Tongue (tissue), 3 donors: Measurements from ENCODE around the gene COQ6. TPM values are rescaled to one million over a fixed set of nuclear protein-coding genes. Genes with fewer than 3 reads are reported as not detected.
"Not testable (repeated sequence)": the region's sequence is repeated elsewhere in the genome, so short reads cannot be mapped to it uniquely, and the experiment has no call there.

ENCODE experiments used
- DNase-seq: peaks from one replicate; pipeline ENCODE4 v3.0.0-alpha.2; 2015
- small RNA-seq: library from RNA; depleted of rRNA; stranded (forward); fragments of <200 nt; gene quantifications from one replicate; pipeline ENCODE3, GENCODE V24; 2014; ENCODE audit warnings: low replicate concordance
- total RNA-seq: library from RNA; depleted of rRNA; stranded (reverse); fragments of >200 nt; gene quantifications from one replicate; pipeline ENCODE4 v1.2.3, GENCODE V29; 2014

The COQ6 gene
- total RNA-seq, 1 donor from 2014 or later: 67.0 TPM

DNA sequence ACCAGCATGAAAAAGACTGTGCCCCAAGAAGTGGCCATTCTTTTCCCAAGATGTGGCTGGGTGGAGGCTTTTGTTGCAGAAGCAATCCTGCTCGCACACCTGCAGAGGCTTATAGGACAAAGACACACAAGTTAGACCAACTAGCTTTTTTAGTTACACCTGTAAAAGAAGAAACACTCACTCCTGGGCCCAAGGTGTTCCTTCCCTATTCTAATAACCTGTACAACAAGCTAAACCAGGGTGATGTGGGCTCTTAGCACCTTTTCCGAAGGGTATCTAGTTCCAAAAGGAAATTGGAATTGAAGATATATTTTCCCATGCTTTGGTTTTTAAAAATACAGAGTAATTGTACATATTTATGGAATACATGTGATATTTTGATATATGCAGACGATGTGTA is 38.0 kb downstream of the COQ6 start:
- DNase-seq: no peak

DNA sequence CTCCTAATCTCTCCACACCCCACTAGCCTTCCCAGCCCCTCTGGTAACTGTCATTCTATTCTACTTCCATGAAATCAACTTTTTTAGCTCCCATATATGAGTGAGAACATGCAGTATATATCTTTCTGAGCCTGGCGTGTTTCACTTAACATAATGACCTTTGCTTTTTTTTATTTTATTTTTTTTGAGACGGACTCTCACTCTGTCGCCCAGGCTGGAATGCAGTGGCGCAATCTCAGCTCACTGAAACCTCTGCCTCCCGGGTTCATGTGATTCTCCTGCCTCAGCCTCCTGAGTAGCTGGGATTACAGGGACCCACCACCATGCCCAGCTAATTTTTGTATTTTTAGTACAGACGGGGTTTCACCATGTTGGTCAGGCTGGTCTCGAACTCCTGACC is 38.6 kb downstream of the COQ6 start:
- DNase-seq: not testable (repeated sequence)

DNA sequence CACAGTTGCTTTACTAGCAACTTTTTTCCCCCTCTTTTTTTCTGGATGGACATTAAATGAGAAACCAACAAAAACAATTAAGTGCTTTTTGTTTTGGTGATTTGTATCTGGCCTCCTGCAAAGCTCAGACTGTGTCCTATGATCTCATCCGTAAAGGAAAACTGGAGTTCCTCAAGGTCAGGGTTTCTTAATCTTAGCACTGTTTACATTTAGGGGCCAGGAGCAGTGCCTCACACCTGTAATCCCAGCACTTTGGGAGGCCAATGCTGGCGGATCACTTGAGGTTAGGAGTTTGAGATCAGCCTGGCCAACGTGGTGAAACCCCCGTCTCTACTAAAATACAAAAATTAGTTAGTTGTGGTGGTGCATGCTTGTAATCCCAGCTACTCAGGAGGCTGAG is 41.0 kb downstream of the COQ6 start:
- DNase-seq: no peak

DNA sequence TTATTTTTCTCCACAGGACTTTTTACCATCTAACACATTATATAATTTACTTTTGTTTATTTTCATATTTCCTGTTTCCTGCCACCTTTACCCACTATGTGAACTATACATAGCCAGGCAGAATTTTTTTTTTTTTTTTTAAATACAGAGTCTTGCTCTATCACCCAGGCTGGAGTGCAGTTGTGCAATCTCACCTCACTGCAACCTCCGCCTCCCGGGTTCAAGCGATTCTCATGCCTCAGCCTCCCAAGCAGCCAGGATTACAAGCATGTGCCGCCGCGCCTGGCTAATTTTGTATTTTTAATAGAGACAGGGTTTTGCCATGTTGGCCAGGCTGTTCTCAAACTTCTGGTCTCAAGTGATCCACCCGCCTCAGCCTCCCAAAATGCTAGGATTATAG is 44.8 kb downstream of the COQ6 start:
- not testable (repeated sequence) for DNase-seq

DNA sequence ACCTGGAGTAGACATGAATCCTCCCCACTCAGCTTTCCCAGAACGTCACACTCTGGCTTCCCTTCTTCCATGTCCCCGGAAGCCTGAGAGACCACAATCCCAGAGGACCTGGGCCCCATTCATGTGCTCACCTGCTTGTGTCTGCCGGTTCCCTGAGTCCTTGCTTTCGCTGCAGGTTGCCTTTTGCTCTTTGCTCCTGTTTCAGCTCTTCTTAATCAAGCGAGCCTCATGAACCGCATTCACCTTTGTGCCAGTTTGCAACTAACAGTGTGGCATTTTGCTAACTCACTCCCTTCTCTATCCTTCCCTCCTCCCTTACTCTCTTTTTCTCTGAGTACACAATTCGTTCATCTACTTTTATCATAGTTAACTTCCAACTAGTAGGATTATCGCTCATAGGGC is 45.9 kb downstream of the COQ6 start:
- DNase-seq: no peak

DNA sequence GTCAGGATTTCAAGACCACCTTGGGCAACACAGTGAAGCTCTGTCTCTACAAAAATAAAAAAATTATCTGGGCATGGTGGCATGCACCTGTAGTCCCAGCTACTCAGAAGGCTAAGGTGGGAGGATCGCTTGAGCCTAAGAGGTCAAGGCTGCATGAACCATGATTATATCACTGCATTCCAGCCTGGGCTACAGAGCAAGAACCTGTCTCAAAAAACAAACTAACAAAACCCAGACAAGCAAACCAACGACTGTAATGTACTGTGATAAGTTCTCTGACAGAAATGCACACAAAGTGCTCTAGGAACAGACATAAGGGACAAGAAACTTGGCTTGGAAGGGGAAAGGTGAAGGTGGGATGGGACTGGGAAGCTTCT is 46.6 kb downstream of the COQ6 start:
- no peak for DNase-seq

DNA sequence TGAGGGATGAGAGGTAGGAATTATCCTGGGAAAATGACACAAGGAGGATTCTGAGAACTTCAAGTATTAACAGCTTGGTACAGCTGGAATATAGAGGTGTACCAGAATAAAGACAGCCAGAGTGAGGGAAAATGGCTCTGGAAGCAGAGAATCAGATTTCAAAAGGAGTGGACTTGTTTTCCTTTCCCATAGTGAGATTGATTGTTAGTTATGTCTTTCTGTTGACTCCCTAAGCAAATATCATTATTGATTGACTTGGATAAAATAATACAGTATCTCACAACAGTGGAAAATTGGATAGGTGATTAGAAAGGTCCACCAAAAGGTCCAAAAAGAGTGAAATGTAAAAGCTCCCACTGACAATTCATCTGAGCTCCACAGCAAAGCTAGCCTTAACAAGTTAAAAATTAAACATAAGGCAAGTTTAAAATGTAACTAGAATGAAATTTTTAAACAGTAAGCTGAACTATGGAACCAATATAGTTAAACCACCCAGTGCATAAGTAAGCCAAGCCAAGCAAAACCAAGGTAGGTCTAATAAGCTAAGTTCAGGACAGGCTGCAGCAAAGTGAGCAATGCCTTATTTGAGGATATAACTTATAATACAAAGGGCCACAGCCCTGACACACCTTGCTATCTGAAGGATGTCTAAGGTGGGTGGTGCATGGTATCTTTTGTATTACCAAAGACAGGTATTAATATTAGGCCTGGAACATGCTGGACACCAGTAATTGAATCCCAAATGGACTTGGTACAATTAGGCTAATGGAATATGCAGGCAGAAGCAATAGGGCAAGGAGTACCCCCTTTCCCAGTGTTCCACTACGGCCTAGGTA is 47.2 kb downstream of the COQ6 start:
- no peak for DNase-seq

DNA sequence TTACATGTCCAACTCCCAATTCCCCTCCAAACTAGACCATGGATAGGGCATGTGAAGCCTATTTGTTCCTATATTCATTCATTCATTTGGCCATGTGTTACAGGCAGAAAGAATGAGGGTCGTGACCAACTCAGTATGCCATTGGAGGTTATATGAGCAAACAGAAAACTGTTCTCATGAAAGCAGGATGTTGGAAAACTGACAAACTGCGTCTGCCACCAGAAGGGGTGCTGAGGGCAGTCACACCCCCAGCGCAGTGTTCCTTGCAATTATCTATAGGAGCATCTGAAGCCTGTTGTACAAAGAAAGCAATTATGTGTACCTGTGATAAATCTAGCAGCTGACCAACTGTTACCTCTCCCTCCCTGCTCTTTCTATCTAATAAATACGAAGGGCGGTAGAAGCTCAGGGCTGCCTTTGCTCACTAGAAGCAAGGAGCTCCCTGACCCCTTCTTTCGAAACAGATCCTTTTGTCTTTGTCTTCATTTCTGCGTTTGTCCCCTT is 47.9 kb downstream of the COQ6 start:
- no peak for DNase-seq

DNA sequence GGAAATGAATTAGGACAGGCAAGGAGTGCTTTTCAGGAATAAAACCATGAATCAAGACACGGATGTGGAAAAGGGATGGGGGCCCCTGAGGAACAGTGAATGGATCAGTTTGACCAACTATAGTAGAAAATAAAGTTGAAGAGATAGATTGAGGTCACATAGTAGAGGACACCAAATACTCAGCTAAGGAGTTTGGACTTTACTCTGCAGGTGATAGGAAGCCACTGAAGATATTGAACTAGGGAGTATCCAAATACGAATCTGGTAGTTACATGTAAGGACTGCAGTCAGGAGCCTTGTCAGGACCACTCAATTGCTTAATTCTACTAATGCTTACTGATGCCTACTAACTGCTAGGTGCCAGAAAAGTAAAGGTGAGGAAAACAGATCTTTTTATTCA is 48.6 kb downstream of the COQ6 start:
- DNase-seq: no peak

DNA sequence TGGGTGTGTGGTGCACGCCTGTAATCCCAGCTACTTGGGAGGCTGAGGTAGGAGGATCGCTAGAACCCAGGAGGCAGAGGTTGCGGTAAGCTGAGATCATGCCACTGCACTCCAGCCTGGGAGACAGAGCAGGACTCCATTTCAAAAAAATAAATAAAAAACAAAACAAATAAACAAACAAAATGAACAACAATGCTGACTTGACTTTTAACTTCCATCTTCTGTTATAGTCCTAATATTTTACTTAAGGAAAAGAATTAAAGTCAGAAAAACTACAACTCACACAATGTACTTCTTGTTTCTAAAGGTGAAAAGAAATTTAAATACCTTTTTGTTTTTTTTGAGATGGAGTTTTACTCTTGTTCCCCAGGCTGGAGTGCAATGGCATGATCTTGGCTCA is 55.6 kb downstream of the COQ6 start:
- not testable (repeated sequence) for DNase-seq

DNA sequence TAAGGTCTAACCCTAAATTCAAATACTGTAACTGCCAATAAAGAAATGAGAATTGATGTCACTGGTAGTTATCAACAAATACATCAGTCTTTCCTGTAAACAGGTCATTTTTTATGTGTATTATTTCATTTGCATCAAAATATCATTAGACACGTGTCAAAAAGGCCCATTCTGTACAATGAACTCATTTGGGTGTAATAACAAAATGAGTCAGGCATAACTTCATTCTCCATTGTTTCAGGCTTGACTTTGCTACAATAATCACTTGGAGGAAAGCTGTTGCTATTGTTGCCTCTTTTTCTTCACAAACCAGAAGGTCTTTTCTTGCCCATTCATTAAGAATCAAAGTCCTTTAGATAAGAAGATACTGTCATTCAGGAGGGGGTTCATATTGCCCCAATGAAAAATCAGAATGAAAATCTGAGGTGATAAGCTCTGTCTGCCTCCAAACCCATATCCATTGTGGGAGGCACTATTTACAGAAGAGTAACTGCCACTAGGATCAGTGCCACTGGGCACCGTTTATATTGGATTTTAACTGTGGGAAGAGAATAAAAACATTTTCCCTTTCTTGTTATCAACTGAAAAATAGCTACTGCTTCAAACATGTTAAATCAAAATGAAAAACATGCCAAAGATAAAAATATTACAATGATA is 58.9 kb downstream of the COQ6 start:
- DNase-seq: no peak

Small RNAs within 50 kb of the gene (small RNA-seq; reads per million reads assigned to genes)
- gene AC005480.2 (not detected), gene RF00019 (not detected)

Other genes with a start within 250 kb of the COQ6 start
- 20.9 TPM for gene PNMA1, start 235.9 kb upstream of the COQ6 start, total RNA-seq
- 7.5 TPM for gene PTGR2, start 98.5 kb upstream of the COQ6 start, total RNA-seq
- 62.0 TPM for gene ZNF410, start 63.4 kb upstream of the COQ6 start, total RNA-seq
- 4.9 TPM for gene FAM161B, start 208 bp upstream of the COQ6 start, total RNA-seq
- 14.6 TPM for gene ENTPD5, start 69.0 kb downstream of the COQ6 start, total RNA-seq
- 3.1 TPM for gene BBOF1, start 69.0 kb downstream of the COQ6 start, total RNA-seq
- 28.0 TPM for gene ALDH6A1, start 134.2 kb downstream of the COQ6 start, total RNA-seq
- gene LIN52, start 134.7 kb downstream of the COQ6 start, total RNA-seq: 9.5 TPM